Measurements from ENCODE around the gene PSMB11. TPM values are rescaled to one million over a fixed set of nuclear protein-coding genes. Genes with fewer than 3 reads are reported as not detected.

The PSMB11 gene
- total and polyA plus RNA-seq, 2 experiments from 2014 or later: 0.12 TPM; not detected in 1

DNA sequence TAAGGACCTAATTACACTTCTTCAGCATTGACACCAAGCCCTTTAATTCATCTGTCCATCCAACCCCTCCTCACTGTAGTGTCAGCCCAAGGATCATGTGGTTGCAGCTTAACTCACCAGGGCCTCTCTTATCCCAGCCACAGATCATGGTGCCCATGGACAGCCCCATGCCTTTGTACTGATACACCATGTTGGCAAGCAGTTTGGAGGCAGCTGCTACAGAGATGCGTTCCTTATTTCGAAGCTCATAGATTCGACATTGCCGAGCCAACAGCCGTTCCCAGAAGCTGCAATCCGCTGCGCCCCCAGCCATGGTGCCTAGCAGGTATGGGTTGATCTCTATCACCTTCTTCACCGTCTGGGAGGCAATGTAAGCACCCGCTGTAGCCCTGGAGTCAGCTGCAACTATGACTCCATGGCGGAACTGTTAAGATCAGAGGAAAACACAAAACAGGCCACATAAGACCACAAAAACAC is 8.7 kb upstream of the PSMB11 start:
- DNase-seq (ENCODE audit: low read depth in 1 of 2, low spot score in 1 of 2): no peak
- TF ChIP-seq, protein P1, sequence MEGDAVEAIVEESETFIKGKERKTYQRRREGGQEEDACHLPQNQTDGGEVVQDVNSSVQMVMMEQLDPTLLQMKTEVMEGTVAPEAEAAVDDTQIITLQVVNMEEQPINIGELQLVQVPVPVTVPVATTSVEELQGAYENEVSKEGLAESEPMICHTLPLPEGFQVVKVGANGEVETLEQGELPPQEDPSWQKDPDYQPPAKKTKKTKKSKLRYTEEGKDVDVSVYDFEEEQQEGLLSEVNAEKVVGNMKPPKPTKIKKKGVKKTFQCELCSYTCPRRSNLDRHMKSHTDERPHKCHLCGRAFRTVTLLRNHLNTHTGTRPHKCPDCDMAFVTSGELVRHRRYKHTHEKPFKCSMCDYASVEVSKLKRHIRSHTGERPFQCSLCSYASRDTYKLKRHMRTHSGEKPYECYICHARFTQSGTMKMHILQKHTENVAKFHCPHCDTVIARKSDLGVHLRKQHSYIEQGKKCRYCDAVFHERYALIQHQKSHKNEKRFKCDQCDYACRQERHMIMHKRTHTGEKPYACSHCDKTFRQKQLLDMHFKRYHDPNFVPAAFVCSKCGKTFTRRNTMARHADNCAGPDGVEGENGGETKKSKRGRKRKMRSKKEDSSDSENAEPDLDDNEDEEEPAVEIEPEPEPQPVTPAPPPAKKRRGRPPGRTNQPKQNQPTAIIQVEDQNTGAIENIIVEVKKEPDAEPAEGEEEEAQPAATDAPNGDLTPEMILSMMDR (IDR thresholded peaks at IDR 0.05; ENCODE audit: low read depth, low read length): no peak
- Histone ChIP-seq H3K27me3 (no peaks in the 10 kb centered on the region), H3K27ac (no peak overlapping the region), H3K9me3 (ENCODE audit: low read depth) (no peaks in the 10 kb centered on the region), H3K36me3 (peaks cover 30% of the 10 kb centered on the region), H3K4me3 (no peak overlapping the region), H3K4me1 (ENCODE audit: low read depth) (peaks cover 8% of the 10 kb centered on the region)

DNA sequence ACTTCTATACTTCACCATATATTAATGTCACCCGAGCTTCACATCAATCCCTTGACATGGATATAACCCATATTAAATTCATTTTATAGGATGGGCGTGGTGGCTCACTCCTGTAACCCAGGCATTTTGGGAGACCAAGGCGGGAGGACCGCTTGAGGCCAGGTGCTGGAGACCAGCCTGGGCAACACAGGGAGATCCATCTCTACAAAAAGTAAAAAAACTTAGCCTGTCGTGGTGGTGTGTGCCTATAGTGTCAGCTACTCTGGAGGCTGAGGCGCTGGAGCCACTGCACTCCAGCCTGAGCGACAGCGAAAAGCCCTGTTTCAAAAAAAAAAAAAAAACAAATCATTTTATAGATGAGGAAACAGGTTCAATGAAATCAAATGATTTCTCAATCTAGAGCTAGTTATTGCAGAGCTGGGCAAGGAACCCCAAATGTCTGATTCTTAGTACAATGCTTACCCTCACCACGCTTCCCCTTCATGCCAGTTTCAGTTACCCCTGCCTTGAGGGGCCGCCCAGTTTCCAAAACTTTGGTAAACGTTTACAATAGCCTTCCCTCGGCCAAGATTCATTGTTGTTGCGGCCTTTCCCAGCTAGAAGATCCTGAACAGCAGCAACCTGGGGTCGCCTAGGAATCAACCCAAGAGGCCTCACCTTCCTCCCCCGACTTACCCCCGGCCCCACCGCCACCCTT is 8.1 kb upstream of the PSMB11 start:
- Histone ChIP-seq H3K9me3 (ENCODE audit: low read depth) (no peaks in the 10 kb centered on the region), H3K27ac (peak overlapping the region; percentile 97), H3K4me1 (ENCODE audit: low read depth) (peaks cover 8% of the 10 kb centered on the region), H3K27me3 (no peaks in the 10 kb centered on the region), H3K36me3 (peaks cover 24% of the 10 kb centered on the region), H3K4me3 (peak overlapping the region; percentile 80)
- TF ChIP-seq, protein P1 (IDR thresholded peaks at IDR 0.05; ENCODE audit: low read depth, low read length): no peak
- DNase-seq (ENCODE audit: low read depth in 1 of 2, low spot score in 1 of 2): no peak

GRCh38 chr14:23034498-23035302 is 7.3 kb upstream of the PSMB11 start, which contains the start of gene PSMB5:
TSS of gene PSMB5 (minus strand) at chr14:23034900. CDS start at chr14:23034881, 19 bp downstream.
- Histone ChIP-seq H3K27ac (peak within 1 kb of the TSS; percentile 97), H3K36me3 (peaks cover 23% of the 10 kb centered on the region), H3K27me3 (no peaks in the 10 kb centered on the region), H3K4me1 (ENCODE audit: low read depth) (peaks cover 8% of the 10 kb centered on the region), H3K4me3 (peak within 1 kb of the TSS; percentile 80), H3K9me3 (ENCODE audit: low read depth) (no peaks in the 10 kb centered on the region)
- TF ChIP-seq, protein P1 (IDR thresholded peaks at IDR 0.05; ENCODE audit: low read depth, low read length): no peak
- DNase-seq (ENCODE audit: low read depth in 1 of 2, low spot score in 1 of 2): peak; percentile 95 to 96

- DNase-seq (ENCODE audit: low read depth in 1 of 2, low spot score in 1 of 2): no peak
- no peaks in the 10 kb centered on the region for H3K27me3 ChIP-seq
- H3K4me1 ChIP-seq (ENCODE audit: low read depth): peaks cover 8% of the 10 kb centered on the region
- peak overlapping the region; percentile 80 for H3K4me3 ChIP-seq
- TF ChIP-seq, protein P1 (IDR thresholded peaks at IDR 0.05; ENCODE audit: low read depth, low read length): no peak
- no peaks in the 10 kb centered on the region for H3K9me3 ChIP-seq (ENCODE audit: low read depth)
- peaks cover 20% of the 10 kb centered on the region for H3K36me3 ChIP-seq
- peak overlapping the region; percentile 97 for H3K27ac ChIP-seq
These were observed 6.5 kb upstream of the PSMB11 start for GRCh38 chr14:23035303-23036144.

- H3K9me3 ChIP-seq (ENCODE audit: low read depth): no peaks in the 10 kb centered on the region
- H3K27me3 ChIP-seq: no peaks in the 10 kb centered on the region
- H3K4me3 ChIP-seq: no peak overlapping the region
- DNase-seq (ENCODE audit: low read depth in 1 of 2, low spot score in 1 of 2): no peak
- H3K27ac ChIP-seq: no peak overlapping the region
- no peaks in the 10 kb centered on the region for H3K36me3 ChIP-seq
- TF ChIP-seq, protein P1 (IDR thresholded peaks at IDR 0.05; ENCODE audit: low read depth, low read length): no peak
- peaks cover 4% of the 10 kb centered on the region for H3K4me1 ChIP-seq (ENCODE audit: low read depth)
These were observed 1.9 kb upstream of the PSMB11 start for GRCh38 chr14:23040100-23040499.

All from cardiac muscle cell (in vitro differentiated cells and primary cell).